ENCODE results near the gene GABPB1.
A peak's percentile ranks its signal among the peaks of the same experiment; 100 is the strongest.
"Not testable (repeated sequence)": the region's sequence is repeated elsewhere in the genome, so short reads cannot be mapped to it uniquely, and the experiment has no call there.

GABPB1 gene

DNA sequence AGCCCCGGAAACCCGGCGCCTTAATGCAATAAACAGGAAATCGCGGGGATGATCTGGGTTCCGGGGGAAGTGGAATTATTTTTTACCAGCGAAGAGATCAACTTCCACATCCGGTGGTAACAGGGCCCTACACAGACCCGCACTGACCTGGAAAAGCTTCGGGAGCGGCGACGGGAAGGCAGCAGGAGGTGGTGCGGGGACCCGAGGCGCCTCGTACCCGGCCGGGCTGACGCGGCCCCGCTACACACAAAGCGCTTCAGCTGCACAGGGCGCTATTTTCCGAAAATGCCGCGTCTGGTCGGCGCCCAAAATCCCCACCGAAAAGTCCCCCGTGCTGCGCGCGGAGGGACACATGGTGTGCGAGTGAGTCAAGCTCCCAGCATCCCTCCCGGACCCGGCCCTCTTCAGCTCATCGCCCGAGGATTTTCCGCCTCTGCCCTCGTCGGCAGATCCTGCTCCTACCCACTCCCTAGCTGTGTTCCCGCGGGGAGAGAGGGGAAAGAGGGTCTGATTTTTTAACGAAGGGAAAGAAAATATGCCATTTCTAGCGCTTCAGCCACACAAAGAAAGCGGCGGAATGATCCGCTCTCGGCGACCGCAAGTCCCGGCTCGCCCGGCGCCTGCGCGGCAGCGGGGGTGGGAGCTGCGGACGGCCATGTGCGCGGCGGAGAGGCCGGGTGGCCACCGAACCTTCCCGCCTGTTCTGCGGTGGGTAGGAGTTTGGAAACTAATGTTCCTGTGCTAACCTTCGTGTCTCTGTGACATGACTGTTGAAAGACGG lies at the start of gene GABPB1:
TSS of gene GABPB1 (minus strand) at position 361 of the 781 bp plus-strand sequence. CDS start 45,400 bp downstream, outside the sequence.
- peak within 1 kb of the TSS; percentile 99 for H3K27ac ChIP-seq
- peaks cover 52% of the 10 kb centered on the region for H3K36me3 ChIP-seq
- DNase-seq = peak; percentile 83
- H3K9me3 ChIP-seq (ENCODE audit: severe bottlenecking) = no peaks in the 10 kb centered on the region
- H3K27me3 ChIP-seq (ENCODE audit: insufficient read depth, low read depth, severe bottlenecking) = no peaks in the 10 kb centered on the region
- TF ChIP-seq, protein P1, sequence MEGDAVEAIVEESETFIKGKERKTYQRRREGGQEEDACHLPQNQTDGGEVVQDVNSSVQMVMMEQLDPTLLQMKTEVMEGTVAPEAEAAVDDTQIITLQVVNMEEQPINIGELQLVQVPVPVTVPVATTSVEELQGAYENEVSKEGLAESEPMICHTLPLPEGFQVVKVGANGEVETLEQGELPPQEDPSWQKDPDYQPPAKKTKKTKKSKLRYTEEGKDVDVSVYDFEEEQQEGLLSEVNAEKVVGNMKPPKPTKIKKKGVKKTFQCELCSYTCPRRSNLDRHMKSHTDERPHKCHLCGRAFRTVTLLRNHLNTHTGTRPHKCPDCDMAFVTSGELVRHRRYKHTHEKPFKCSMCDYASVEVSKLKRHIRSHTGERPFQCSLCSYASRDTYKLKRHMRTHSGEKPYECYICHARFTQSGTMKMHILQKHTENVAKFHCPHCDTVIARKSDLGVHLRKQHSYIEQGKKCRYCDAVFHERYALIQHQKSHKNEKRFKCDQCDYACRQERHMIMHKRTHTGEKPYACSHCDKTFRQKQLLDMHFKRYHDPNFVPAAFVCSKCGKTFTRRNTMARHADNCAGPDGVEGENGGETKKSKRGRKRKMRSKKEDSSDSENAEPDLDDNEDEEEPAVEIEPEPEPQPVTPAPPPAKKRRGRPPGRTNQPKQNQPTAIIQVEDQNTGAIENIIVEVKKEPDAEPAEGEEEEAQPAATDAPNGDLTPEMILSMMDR (IDR thresholded peaks at IDR 0.05; ENCODE audit: low read depth, low read length) = no peak
- peak within 1 kb of the TSS; percentile 65 for H3K4me3 ChIP-seq (ENCODE audit: low read depth, low read length)

- H3K36me3 ChIP-seq; DNase-seq; H3K9me3 ChIP-seq (ENCODE audit: severe bottlenecking); H3K27me3 ChIP-seq (ENCODE audit: insufficient read depth, low read depth, severe bottlenecking); H3K4me3 ChIP-seq (ENCODE audit: low read depth, low read length); H3K27ac ChIP-seq: not testable (repeated sequence)
Measured at GRCh38 chr15:50391561-50391960, 36.6 kb upstream of the GABPB1 start.

- TF ChIP-seq, protein P1 (IDR thresholded peaks at IDR 0.05; ENCODE audit: low read depth, low read length) = no peak
- H3K4me3 ChIP-seq (ENCODE audit: low read depth, low read length) = no peak overlapping the region
- DNase-seq = no peak
- no peaks in the 10 kb centered on the region for H3K9me3 ChIP-seq (ENCODE audit: severe bottlenecking)
- no peaks in the 10 kb centered on the region for H3K27me3 ChIP-seq (ENCODE audit: insufficient read depth, low read depth, severe bottlenecking)
- H3K36me3 ChIP-seq = no peaks in the 10 kb centered on the region
- H3K27ac ChIP-seq = no peak overlapping the region
Measured at GRCh38 chr15:50390554-50391264, 35.7 kb upstream of the GABPB1 start.

- not testable (repeated sequence) for H3K36me3 ChIP-seq; H3K27ac ChIP-seq; H3K4me3 ChIP-seq (ENCODE audit: low read depth, low read length); H3K27me3 ChIP-seq (ENCODE audit: insufficient read depth, low read depth, severe bottlenecking); DNase-seq; H3K9me3 ChIP-seq (ENCODE audit: severe bottlenecking)
Measured at GRCh38 chr15:50382408-50382807, 27.4 kb upstream of the GABPB1 start.

- no peaks in the 10 kb centered on the region for H3K27me3 ChIP-seq (ENCODE audit: insufficient read depth, low read depth, severe bottlenecking)
- H3K9me3 ChIP-seq (ENCODE audit: severe bottlenecking) = no peaks in the 10 kb centered on the region
- TF ChIP-seq, protein P1 (IDR thresholded peaks at IDR 0.05; ENCODE audit: low read depth, low read length) = no peak
- H3K36me3 ChIP-seq = no peaks in the 10 kb centered on the region
- H3K27ac ChIP-seq = no peak overlapping the region
- no peak overlapping the region for H3K4me3 ChIP-seq (ENCODE audit: low read depth, low read length)
- no peak for DNase-seq
Measured at GRCh38 chr15:50381438-50381837, 26.4 kb upstream of the GABPB1 start.

GRCh38 chr15:50380089-50380488 lies 25.1 kb upstream of the GABPB1 start:
- no peak overlapping the region for H3K27ac ChIP-seq

GRCh38 chr15:50379413-50379812 lies 24.4 kb upstream of the GABPB1 start:
- H3K9me3 ChIP-seq (ENCODE audit: severe bottlenecking); H3K4me3 ChIP-seq (ENCODE audit: low read depth, low read length); H3K27me3 ChIP-seq (ENCODE audit: insufficient read depth, low read depth, severe bottlenecking); H3K36me3 ChIP-seq; H3K27ac ChIP-seq; DNase-seq: not testable (repeated sequence)

More at GRCh38 chr15:50380089-50380488, 25.1 kb upstream of the GABPB1 start:
- Histone ChIP-seq H3K36me3 (no peaks in the 10 kb centered on the region), H3K27me3 (ENCODE audit: insufficient read depth, low read depth, severe bottlenecking) (no peaks in the 10 kb centered on the region), H3K9me3 (ENCODE audit: severe bottlenecking) (no peaks in the 10 kb centered on the region), H3K4me3 (ENCODE audit: low read depth, low read length) (no peak overlapping the region)
- no peak for DNase-seq
- TF ChIP-seq, protein P1 (IDR thresholded peaks at IDR 0.05; ENCODE audit: low read depth, low read length) = no peak
